Glutamatergic neuron (in vitro differentiated cells): Measurements from ENCODE around the gene RALGPS1. TPM values are rescaled to one million over a fixed set of nuclear protein-coding genes. Genes with fewer than 3 reads are reported as not detected.
A peak's percentile ranks its signal among the peaks of the same experiment; 100 is the strongest.

ENCODE experiments used
- DNase-seq: peaks from one replicate; pipeline ENCODE4 v3.0.0; 2022
- H3K27ac Mint-ChIP-seq: one replicate; pipeline ENCODE4 v1.8.0; 2020; ENCODE audit warnings: mild to moderate bottlenecking, mixed read lengths, inconsistent platforms; ENCODE audit not compliant: unreplicated experiment
- H3K27me3 Mint-ChIP-seq: one replicate; pipeline ENCODE4 v1.8.0; 2020; ENCODE audit warnings: mild to moderate bottlenecking, moderate library complexity, mixed read lengths, inconsistent platforms; ENCODE audit not compliant: unreplicated experiment
- H3K36me3 Mint-ChIP-seq: one replicate; pipeline ENCODE4 v1.8.0; 2020; ENCODE audit warnings: mild to moderate bottlenecking, mixed read lengths, inconsistent platforms; ENCODE audit not compliant: unreplicated experiment
- H3K4me1 Mint-ChIP-seq: one replicate; pipeline ENCODE4 v1.8.0; 2020; ENCODE audit warnings: mild to moderate bottlenecking, low read depth, mixed read lengths, inconsistent platforms; ENCODE audit not compliant: unreplicated experiment
- H3K4me3 Mint-ChIP-seq: one replicate; pipeline ENCODE4 v1.8.0; 2020; ENCODE audit warnings: mild to moderate bottlenecking, mixed read lengths, inconsistent platforms; ENCODE audit not compliant: unreplicated experiment
- H3K9me3 Mint-ChIP-seq: one replicate; pipeline ENCODE4 v1.8.0; 2020; ENCODE audit warnings: mild to moderate bottlenecking, moderate library complexity, mixed read lengths, inconsistent platforms; ENCODE audit not compliant: unreplicated experiment
- total RNA-seq: library from RNA; stranded (reverse); fragmentation: NEBNext Ultra II Directional; extraction: Animal tissue kit (Norgen Biotek cat#: 25700); gene quantifications from one replicate; pipeline ENCODE4 v1.2.1, GENCODE V29; 2021; ENCODE audit not compliant: unreplicated experiment
- TF ChIP-seq, protein P1 (sequence below): fragments of 200-600 bp; sonication (generic); IDR thresholded peaks from one replicate; pipeline ENCODE4 v1.5.0; 2021; ENCODE audit not compliant: partially characterized antibody, unreplicated experiment

The RALGPS1 gene
- total RNA-seq, 1 donor from 2014 or later = 23.8 TPM

- TF ChIP-seq, protein P1, sequence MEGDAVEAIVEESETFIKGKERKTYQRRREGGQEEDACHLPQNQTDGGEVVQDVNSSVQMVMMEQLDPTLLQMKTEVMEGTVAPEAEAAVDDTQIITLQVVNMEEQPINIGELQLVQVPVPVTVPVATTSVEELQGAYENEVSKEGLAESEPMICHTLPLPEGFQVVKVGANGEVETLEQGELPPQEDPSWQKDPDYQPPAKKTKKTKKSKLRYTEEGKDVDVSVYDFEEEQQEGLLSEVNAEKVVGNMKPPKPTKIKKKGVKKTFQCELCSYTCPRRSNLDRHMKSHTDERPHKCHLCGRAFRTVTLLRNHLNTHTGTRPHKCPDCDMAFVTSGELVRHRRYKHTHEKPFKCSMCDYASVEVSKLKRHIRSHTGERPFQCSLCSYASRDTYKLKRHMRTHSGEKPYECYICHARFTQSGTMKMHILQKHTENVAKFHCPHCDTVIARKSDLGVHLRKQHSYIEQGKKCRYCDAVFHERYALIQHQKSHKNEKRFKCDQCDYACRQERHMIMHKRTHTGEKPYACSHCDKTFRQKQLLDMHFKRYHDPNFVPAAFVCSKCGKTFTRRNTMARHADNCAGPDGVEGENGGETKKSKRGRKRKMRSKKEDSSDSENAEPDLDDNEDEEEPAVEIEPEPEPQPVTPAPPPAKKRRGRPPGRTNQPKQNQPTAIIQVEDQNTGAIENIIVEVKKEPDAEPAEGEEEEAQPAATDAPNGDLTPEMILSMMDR = no peak
- Mint-ChIP-seq H3K27me3 (peaks cover 6% of the 10 kb centered on the region), H3K36me3 (no peaks in the 10 kb centered on the region), H3K4me3 (no peak overlapping the region), H3K9me3 (peaks cover 5% of the 10 kb centered on the region), H3K27ac (no peak overlapping the region), H3K4me1 (peaks cover 35% of the 10 kb centered on the region)
- no peak for DNase-seq
Observed at GRCh38 chr9:127018935-127019334, 104.4 kb downstream of the RALGPS1 start.

DNA sequence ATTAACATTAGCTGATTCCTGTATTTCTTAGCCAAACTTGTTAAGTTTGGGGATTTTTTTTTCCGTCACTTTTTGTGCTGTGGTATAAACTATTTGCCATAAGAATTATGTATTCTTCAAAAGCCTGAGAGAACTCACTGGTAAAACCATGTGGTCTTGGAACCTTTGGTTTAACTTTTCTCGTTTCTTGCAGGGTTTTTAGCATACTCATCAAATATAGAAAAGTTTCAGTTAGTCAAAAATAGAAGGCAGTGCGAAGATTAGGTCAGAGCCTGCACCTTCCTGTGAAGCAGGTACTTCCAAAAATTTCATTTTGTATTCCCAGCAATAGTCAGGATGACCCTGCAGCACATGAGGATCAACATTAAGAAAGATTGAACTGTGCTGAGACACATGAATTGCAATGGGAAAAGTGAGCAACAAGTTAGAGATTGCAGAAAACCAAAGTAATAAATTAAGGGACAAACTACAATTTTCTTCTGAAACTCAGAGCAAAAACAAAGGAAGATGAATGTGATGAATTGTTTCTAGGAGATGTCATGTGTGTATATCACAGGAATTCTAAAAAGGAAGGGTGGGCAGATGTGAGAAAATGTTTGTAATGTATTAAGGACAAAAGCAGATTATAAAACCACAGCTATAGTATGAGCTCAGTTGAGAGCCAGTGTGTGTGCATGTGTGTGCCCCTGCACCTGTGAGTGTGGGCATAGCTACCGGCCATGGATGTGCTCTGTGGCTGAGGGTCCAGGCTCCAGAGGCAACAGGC, 105.6 kb downstream of the RALGPS1 start:
- Mint-ChIP-seq H3K27me3 (peaks cover 6% of the 10 kb centered on the region), H3K27ac (peak overlapping the region; percentile 48), H3K36me3 (no peaks in the 10 kb centered on the region), H3K9me3 (peaks cover 5% of the 10 kb centered on the region), H3K4me1 (peaks cover 28% of the 10 kb centered on the region), H3K4me3 (no peak overlapping the region)
- no peak for DNase-seq
- TF ChIP-seq, protein P1 = no peak

DNA sequence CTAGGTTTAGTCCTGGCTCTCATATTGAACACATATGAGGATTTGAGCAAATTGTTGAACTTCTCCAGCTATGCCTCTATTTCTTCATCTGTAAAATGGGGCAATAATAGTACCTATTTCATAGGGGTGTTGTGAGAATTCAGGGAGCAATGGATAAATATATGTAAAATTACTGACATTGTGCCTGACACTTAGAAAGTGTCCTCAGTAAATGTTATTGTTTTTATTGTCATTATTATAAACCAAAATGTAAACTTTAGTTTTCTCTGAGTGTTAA, 106.2 kb downstream of the RALGPS1 start:
- no peaks in the 10 kb centered on the region for H3K36me3 Mint-ChIP-seq
- no peak overlapping the region for H3K4me3 Mint-ChIP-seq
- TF ChIP-seq, protein P1 = no peak
- peaks cover 27% of the 10 kb centered on the region for H3K4me1 Mint-ChIP-seq
- H3K27me3 Mint-ChIP-seq = peaks cover 5% of the 10 kb centered on the region
- DNase-seq = no peak
- H3K9me3 Mint-ChIP-seq = peaks cover 4% of the 10 kb centered on the region
- peak overlapping the region; percentile 48 for H3K27ac Mint-ChIP-seq

DNA sequence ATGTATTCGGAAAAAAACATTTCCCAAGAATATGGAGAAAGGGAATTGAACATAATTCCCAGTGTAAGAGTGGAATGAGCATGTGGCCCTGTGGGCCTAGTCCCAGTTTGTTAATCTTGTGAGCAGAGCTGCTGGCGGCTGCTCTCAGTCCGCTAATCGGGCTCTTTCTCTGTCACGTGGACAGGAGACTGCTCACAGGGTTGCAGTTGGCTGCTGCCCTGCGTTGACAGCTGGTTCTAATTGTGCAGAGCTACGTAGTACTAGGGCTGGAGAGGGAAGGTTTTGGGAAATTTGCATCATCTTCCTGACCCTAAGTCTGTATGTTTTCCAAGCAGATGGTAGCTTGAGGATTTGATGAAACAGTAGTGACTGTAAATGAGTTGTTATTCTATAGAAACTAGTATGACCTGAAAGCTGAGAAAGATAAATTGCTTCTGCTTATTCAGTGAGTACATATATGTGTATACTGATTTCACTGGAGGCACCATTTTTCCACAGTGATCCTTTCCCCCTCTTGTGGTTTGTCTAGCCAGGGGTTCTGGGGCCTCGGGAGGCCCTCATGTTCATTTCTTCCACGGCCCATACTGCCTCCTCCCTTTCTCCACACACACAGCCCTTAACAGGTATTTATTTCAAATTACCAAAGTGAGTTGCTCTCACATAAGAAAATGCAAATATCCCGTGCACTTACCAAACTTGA, 107.2 kb downstream of the RALGPS1 start:
- peak; percentile 70 for DNase-seq
- Mint-ChIP-seq H3K4me3 (no peak overlapping the region), H3K36me3 (no peaks in the 10 kb centered on the region)

More for the DNA sequence above, 107.2 kb downstream of the RALGPS1 start:
- peaks cover 2% of the 10 kb centered on the region for H3K27me3 Mint-ChIP-seq
- H3K4me1 Mint-ChIP-seq = peaks cover 17% of the 10 kb centered on the region
- H3K27ac Mint-ChIP-seq = peak overlapping the region; percentile 80
- peaks cover 4% of the 10 kb centered on the region for H3K9me3 Mint-ChIP-seq
- TF ChIP-seq, protein P1 = no peak
